GM12864 (cell line): ENCODE measurements around the gene LMX1A.
A peak's percentile ranks its signal among the peaks of the same experiment; 100 is the strongest.

ENCODE experiments used
- DNase-seq: peaks from one replicate; pipeline ENCODE4 v3.0.0-alpha.2; 2011; ENCODE audit warnings: low read depth
- H3K4me3 ChIP-seq: 2 replicates; pipeline ENCODE4 v1.5.1; 2011; ENCODE audit warnings: mild to moderate bottlenecking, low read depth, low read length, control low read depth
- CTCF ChIP-seq: IDR thresholded peaks from 2 replicates; pipeline ENCODE4 v1.5.1; 2011; ENCODE audit warnings: low read depth, mild to moderate bottlenecking, moderate library complexity, low read length, control low read depth, inconsistent platforms; ENCODE audit errors: missing control alignments

The LMX1A gene

GRCh38 chr1:165279882-165280281, 76.6 kb downstream of the LMX1A start:
- H3K4me3 ChIP-seq = no peak overlapping the region
- DNase-seq = no peak
- no peak for TF ChIP-seq CTCF

- TF ChIP-seq CTCF = no peak
- no peak overlapping the region for H3K4me3 ChIP-seq
These were observed 80.2 kb downstream of the LMX1A start for GRCh38 chr1:165276314-165276713.

DNA sequence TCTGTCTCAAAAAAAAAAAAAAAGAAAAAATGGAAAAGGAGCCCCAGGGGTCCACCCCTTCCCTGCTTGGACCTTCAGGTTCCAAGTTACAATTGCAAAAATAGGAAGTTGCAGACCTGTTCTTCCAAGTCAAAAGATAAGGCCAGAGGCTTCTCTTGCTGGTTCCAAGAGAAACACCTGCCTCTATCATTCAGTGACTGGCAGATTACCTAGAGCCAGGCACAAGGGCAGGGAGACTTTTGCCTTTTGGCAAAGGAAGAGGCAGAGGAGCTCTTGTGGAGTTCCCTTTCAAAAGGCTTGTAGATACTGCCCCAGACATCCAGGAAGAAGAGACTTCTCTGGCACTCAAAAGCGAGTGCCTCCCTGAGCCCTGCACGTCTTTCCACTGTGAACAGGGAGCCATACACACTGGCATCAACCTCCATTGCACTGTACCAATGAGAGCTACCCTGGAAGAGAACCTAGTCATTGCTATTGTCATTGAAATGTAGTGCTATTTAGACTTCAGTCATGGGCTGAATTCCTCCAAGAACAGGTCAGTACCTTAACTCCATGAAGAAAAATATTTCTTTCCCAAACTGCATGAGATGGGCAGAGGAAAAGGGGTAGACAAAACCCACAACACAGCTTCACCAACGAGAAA, 91.2 kb downstream of the LMX1A start:
- no peak for TF ChIP-seq CTCF
- H3K4me3 ChIP-seq = no peak overlapping the region
- no peak for DNase-seq

More at GRCh38 chr1:165276314-165276713, 80.2 kb downstream of the LMX1A start:
- DNase-seq = no peak

- no peak overlapping the region for H3K4me3 ChIP-seq
- DNase-seq = no peak
- no peak for TF ChIP-seq CTCF
These were observed 96.6 kb downstream of the LMX1A start for GRCh38 chr1:165259706-165260428.

DNA sequence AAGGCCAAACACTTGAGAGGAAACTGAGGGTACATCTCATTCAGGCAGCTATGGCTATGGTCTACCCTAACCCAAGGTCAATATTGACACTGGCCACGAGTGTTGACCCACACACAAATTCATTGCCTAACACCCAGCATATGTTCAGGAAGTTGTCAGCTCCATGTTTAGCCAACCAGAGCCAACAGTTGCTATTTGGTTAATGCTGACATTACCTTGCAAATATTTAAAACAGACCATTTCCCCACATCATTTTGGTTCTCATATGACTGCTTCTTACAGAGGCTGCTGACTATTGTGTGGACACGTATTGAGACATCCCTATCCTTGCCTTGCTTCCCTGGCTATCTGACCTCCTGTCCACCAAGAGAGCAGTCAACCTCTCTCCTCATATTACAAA, 97.3 kb downstream of the LMX1A start:
- no peak overlapping the region for H3K4me3 ChIP-seq
- no peak for DNase-seq
- no peak for TF ChIP-seq CTCF

GRCh38 chr1:165257969-165258459, 98.5 kb downstream of the LMX1A start:
- H3K4me3 ChIP-seq = no peak overlapping the region
- peak; percentile 76 for TF ChIP-seq CTCF
- DNase-seq = peak; percentile 31
